Non-pigmented ciliary epithelial cell (primary cell): ENCODE measurements around the gene RGPD5.
"Not testable (repeated sequence)": the region's sequence is repeated elsewhere in the genome, so short reads cannot be mapped to it uniquely, and the experiment has no call there.

Experiments
- DNase-seq: peaks from one replicate; pipeline ENCODE4 v3.0.0-alpha.2; 2010; ENCODE audit warnings: low read depth

The RGPD5 gene

DNA sequence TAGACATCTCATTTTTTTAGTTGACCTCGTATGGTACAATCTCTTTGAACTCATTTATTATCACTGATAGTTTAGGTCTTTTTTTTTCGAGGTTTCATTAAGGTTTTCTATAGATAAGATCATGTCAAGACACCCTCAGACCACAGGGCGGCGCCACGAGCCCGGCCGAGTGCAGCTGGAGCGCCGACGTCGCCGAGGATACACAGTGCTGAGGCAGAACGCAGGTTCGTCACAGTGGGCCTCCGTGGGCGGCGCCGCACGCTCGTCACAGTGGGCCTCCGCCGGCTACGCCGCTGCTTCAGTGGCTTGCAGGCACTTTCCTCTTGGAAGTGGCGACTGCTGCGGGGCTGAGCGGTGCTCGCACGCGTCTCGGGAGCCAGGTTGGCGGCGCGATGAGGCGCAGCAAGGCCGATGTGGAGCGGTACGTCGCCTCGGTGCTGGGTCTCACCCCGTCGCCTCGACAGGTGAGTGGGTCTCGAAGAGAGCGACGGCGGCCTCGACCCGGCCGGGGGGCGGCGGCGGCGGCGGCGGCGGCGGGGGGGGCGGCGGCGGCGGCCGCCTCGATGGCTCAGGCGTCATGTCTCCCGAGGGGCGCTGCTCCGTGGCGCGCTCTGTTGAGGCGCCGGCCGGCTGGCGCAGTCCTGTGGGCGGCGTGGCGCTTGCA, at the start of gene RGPD5:
Gene RGPD5 (plus strand): TSS at position 232 of the 664 bp plus-strand sequence. CDS start 161 bp downstream, at position 393.
- not testable (repeated sequence) for DNase-seq

DNA sequence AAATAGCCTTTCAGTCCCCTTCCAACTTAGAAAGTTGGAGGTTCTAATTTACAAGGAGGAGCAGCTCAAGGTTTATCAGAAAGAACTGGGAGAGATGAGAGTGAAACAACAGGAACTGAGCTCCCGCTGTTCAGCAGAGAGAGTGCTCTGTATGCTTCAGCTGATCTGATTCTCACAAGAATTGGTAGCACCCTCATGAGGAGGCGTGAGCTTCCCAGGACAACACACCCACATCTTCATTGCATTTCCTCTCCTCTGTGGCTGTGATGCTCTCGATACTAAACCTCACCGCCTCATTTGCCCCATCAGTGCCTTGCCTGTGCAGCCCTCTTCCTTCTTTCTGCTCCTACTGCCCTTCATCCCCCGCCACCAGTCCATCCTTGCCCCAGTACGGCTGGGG, 42.5 kb upstream of the RGPD5 start:
- DNase-seq = not testable (repeated sequence)

DNA sequence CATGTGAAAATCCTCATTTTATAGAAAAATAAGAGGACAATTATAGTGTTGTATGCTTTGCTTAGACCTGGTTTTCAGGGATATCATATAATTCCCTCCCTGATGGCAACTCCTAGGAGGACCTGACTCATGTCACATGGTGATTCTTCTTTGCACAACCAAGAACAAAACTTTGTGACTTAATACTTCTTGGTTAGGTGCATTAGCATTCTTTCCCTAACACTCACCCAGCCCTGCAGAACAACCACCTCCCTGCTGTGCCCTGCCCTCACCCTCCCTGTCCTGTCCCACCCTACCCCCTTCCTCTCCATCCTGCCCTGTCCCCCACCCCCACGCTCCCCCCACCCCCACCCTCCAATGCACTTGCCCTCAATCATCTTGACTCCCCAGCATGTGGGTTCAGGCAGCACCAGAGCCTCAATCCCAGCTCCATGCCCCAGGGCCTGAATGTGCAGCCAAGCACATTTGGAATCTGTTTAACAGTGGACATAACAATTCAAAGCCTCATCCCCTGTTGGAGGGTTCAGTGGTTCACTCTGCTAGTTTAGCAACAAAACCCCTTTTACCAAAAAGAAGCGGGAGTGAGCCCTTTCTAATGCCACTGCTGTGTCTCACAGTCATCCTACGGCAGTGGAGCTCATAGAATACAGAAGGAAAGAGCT, 36.8 kb upstream of the RGPD5 start:
- DNase-seq = not testable (repeated sequence)

DNA sequence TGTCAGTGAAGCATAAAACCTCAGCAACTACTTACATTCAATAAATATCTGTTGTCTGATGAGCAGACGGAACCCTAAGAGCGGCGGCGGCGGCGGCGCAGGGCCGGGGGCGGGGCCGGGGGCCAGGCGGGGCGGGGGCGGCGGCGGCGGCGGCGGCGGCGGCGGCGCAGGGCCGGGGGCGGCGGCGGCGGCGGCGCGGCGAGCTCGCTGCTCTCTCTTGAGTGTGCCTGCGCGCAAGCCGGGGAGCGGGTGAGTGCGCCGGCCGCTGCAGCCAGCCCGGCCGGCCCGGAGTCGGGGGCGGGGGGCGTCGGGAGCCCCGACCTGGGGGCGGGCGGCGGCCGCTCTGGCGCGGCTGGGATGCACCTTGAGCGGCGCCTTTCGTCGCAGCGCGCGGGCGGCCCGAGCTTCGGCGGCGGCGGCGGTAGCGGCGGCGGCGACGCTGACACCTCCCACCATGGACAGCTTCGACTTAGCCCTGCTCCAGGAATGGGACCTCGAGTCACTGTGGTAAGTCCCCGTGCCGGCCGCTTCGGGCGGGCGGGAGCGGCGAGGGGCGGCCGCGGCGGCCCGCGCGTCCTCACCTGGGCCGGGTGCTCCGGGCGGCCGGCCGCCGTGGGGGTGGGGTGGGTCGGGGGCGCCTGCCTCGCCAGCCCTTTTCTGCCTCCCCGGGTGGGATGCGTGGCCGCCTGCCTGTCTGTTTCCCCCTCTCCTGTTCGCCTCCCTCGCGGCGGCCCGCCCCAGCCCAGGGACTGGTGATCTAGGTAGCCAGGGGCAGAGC, 33.7 kb upstream of the RGPD5 start:
- not testable (repeated sequence) for DNase-seq

DNA sequence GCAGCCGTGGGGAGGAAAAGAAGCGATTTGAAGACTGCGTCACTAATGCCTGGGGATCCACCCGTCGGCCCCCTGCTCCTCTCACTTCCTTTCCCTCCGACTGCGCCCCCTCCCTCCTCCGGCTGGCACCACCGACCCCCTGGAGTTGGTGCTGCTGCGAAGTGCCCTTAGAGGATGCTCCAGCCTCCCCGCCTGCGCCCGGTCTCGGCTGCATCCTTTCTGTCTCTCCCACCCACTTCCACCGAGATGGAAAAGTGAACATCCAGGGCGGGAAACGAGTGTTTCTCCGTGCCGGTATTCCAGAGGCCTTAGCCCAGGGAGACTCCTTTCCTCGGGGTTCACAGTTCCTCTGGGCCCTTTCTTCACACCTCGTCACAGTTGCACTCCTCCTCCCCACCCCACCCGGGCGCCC, 33.1 kb upstream of the RGPD5 start:
- not testable (repeated sequence) for DNase-seq

DNA sequence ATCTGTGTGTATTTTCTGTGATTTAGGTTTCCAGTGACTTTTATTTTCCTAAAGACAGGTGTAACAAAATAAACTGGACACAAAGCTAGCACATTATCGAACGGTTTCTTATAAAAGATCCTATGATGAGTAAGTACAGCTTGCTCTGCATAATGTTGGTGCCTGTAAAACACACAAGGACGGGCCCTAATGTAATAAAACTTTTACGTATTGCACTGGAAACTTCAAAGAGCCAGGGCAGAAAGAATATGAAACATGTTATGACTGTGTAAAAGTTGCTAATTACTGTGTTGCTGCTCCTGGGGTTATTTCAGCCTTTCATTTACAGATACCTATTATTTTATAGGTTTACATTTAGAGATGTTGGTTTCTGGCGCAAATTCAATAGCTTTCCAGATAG, 32.1 kb upstream of the RGPD5 start:
- DNase-seq = not testable (repeated sequence)

DNA sequence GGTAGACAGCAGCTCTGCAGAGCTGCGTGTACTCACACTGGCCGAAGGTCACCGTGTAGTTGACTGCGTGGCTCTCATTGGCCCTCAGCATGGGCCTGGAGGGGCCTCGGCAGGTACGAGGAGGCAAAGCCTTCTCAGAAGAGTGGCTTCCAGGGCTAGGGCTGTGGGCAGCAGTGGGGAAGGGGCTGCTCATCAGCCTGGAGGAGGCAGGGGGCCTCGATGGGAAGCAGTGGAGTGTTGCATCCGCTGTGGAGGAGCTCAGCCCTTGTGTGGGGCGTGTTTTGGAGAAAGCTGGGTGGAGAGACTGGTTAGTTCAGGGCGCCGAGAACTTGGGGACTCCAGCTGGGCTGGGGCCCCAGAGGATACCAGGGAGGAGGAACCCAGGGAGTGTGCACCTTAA, 28.0 kb upstream of the RGPD5 start:
- DNase-seq = not testable (repeated sequence)

DNA sequence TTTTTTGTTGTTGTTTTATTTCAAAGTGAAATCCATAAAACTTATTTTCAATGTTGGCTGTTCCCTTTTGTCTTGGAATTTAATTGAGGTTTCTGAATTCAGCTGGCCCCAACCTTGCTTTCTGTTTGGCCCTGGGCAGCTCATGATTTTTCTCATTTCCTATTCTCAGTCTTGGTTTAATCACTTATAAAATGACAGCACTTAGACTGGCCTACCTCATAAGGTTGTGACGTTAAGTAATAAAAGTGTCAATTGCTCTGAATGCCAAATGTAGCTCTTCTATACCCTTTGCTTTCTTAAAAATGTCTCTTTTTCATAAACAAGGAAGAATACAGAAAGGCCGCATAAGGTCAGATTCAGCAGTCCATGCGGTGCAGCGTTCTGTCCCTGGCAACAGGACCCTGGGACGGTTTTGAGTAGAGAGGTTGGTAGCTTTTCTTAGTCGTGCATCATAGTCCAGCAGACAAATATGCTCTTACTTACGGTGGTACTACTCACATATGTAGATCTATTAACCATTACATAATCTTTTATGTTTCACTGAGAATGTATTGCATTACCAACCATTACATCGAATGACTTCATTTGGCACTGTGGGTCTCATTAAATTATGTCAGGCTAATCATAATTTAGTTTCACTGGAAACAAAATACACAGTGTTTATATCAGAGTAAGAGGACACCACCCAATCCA, 27.1 kb upstream of the RGPD5 start:
- not testable (repeated sequence) for DNase-seq

DNA sequence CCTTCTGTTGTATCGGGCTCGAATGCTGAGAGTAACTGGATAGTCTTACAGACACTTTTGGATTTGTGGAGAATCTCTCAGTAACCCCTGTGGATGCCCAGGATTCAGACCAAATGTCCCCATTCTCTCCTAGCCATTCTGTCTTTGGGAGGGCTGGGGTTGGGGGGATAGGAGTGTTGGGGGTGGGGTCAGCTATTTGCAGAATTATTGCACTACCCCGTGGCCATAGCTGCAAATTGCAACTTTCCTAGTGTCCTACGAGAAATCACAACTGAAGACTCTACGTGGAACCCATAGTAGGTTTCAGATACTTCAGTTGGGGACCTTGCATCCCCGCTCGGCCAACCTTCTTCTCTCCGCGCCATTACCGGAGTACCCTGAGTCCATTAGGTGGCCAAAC, 25.2 kb upstream of the RGPD5 start:
- DNase-seq = not testable (repeated sequence)

DNA sequence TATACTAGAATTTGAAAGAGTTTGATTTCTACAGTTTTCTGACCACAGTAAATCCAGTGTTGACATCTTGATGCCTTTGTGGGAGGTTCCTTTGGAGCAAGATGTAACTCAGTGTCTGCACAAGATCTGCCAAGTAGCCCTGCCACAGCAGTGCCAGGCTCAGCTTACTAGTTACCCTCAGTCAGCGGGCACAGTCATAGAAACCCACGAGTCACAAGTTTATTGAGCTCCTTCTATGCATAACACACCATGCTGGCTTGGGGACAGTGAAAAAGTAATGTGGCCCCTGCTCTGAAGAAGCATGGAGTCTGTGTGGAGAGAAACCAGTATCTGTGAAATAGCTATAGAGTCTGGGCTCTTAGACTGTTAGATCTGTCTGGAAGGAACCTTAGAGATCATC, 15.0 kb upstream of the RGPD5 start:
- DNase-seq = not testable (repeated sequence)

DNA sequence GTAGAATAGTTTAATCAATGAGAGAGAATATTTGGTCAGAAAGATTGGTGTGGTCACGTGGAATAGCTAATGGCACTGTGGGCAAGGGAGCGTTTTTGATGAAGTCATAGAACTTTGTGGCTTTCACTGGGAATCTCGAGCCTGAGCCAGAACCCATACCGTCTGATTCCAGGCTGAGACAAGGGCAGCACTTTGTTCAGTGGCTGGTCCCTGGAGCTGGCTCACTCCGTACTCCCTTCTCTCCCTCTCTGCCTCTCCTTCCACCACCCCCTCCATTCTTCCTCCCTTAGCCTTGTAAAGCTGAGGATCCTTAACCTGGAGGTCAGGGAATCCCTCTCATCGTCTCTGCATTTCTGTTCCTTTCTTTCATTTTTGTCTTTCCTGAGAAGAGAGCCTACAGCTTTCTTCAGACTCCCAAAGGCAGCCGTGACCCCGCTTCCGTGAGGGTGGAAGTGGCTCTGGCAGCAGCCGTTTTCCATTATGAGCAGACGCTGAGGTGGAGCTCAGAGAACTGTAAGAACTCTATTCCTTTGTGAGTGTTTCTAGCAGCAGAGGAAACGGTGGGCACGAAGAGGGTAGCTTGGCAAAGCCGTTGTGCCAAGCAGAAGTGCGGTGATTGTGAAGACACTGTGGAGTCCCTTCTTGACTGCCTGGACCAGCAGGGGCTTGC, 12.8 kb upstream of the RGPD5 start:
- not testable (repeated sequence) for DNase-seq

DNA sequence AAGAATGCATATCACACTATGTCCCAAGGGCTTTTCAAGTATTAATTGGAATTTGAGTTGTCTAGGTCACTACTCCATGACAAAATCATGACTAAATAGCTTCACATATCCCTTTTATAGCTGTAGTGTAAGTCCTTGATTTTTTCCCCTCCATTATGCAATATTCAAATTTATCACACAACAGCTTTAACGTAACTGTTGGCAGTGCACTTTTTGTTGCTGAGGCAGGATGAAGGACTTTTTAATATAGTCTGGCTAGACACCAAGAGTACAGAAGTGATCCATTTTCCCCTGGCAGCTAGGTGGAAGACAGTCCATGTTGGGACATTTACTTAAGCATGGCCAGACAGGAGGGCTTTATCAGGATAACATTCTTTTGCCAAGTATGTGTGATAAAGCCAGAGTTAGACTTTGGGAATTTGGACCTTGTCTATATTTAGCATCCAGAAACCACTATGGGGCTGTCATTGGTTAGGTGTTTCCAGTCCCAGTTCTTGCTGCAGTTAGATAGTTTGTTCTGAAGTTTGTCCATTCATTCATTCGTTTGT, 11.6 kb upstream of the RGPD5 start:
- DNase-seq = not testable (repeated sequence)

DNA sequence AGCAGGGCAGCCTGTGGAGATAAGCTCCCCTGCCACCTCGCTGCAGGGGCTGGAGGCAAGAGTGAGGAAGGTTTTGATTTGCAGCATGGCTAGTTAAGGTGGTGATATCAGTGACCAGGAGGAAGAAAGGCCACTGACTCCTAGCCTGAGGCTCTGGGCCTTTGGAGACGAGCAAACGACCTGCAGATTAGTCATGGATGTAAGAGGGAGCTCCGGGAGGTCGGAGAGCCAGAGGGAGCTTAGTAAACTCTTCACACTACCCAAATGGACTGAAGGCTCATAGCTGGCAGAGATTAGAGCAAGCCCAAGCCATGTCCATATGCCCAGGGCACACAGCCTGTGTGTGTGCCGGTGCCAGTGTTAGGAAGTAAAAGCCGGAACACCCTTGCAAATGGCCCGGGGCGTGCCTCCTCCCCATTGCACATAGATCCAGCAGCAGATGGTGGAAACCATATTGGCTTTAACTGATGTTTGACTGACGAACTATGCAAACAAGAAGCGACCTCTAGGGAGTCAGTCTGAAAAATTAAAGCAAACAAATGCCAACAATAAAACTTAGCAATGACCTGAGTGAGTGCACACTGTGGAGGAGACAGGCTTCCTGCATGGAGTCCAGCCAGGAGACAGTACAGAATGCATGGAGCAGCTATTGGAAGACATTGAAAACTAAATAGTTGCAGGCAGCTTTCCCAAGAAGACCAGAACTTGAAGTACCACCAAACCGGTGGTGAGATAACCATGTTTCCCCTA, 2.4 kb upstream of the RGPD5 start:
- not testable (repeated sequence) for DNase-seq

DNA sequence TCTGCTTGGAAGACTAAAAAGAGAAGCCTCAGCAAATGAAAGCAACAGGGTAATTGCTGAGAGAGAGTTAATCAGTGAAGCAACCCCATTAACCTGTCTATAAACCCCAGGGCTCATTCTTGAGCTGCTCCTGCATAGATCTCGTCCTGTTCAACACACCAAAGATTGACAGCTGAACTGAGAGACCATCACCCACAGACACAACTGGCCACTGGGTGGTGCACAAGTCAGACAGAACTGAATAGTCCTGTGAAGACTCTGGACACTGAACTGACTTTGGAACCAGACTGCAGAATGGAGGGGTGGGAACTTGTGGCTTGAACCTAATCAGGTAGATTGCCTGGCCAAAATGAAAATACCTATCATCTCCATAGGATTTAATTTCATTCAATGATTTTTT, 1.4 kb upstream of the RGPD5 start:
- DNase-seq = not testable (repeated sequence)

DNA sequence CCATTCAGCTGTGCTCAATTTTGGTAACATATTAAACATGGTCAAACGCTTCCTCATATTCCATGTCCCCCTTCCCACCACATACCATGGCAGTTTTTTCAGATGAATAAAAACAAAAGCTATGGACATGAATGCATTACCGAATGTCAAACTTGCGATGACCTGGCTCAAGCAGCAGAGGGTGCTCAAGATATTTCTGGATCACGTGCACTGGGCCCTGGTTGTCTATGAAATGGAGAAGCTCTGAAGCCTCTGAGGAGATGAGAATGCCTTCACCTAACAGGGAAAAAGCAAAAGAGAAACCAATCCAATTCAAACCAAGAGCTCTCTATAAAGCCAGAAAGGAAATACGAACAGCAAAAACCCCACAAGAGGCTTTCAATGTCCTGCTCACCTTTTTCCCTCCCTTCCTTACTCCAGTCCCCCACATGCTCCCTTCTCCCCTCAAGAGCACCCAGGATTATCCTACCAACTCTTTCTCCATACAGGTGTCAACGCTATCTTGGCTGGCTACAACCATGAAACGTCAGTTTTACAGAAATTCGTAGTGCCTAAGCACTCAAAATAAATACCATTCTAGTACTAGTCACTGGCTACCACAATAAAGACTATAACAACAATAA, 77.1 kb downstream of the RGPD5 start:
- not testable (repeated sequence) for DNase-seq

DNA sequence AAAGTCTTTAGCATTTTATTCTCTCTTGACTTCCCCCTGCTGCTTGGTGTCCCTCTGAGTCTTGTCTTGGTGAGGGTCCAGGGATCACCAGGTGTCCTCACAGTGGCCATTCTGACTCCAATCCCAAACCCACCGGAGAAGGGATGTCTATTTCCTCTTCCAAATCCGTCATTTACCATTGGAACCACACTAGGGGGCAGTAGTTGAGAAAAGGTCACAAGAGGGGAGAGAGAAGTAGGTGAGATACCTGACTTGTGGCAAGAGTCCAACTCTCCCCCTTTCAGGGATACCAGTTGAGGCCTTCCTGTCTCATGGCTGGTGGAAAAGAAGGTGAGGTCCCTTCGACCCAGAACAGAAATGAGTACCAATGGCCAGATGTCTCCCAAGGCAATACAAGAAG, 82.5 kb downstream of the RGPD5 start:
- not testable (repeated sequence) for DNase-seq

DNA sequence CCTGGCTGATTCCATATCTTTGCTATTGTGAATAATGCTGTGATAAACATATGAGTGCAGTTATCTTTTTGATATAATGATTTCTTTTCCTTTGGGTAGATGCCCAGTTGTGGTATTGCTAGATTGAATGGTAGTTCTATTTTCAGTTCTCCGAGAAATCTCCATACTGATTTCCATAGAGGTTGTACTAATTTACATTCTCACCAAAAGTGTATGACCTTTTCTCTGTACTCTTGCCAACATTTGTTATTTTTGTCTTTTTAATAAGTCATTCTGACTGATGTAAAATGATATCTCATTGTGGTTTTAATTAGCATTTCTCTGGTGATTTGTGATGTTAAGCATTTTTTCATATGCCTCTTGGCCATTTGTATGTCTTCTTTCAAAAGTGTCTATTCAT, 88.0 kb downstream of the RGPD5 start:
- not testable (repeated sequence) for DNase-seq

DNA sequence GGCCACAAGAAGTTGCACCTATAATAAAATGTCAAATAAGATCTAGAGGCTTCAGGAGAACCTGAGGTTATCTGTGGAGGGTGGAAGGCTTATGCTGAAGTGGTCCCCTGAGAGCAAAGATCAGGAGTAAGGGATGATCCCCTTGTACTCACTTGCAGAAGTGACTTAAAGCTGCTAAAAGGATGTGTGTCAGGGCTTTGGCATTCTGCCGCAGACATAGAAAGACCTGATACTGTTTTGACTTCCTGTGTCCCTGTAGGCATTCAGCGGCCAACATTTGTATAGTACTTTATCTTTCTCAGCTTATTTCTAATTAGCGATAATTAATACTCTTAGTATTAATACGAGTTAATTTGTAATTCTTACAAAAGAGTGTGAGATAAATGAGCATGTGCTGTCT, 94.3 kb downstream of the RGPD5 start:
- DNase-seq = not testable (repeated sequence)

DNA sequence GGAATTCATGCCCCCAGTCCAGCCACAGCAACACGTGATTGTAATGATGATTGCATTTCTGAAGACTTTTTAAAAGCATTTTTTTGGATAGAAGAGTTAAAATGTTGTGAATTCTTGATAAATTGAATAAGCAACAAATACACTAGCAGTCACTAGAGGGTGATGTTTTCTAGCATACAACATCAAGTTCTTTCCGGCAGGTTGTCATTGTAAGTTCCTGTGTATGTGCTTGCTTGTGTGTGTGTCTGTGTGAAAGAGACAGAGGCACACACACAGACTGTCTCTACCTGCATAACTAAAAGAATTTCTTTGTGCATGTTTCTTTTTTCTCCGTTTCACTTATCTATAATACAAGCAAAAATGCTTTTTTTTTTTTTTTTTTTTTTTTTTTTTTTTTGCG, 95.8 kb downstream of the RGPD5 start:
- DNase-seq = not testable (repeated sequence)

DNA sequence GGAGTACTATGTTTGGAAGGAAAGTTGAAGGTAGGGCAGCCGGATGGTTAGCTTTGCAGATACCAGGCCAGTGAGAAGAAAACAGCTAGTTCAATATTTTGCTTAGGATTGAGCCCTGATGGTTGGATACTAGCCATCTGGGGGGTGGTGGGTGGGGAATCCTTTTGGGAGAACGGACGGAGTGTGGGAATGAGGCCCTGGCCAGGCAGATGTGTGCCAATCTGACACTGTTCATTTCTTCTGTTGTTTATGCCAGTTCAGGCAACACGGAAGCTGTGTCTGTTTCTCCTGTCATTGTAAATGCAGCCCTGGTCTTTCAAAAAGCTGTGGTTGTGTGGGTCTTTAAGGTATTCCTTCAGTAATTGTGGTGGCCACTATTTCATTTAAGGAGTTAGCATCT, 96.9 kb downstream of the RGPD5 start:
- not testable (repeated sequence) for DNase-seq
